GM20000 (cell line): ENCODE results near the gene DDX18.
A peak's percentile ranks its signal among the peaks of the same experiment; 100 is the strongest.

Experiments
- DNase-seq: peaks from one replicate; pipeline ENCODE4 v3.0.0; 2012; ENCODE audit warnings: low spot score
- CTCF ChIP-seq: IDR thresholded peaks from 2 replicates; pipeline ENCODE4 v1.5.1; 2012; ENCODE audit warnings: mild to moderate bottlenecking, control low read depth; ENCODE audit errors: extremely low read depth, missing control alignments

DDX18 gene

DNA sequence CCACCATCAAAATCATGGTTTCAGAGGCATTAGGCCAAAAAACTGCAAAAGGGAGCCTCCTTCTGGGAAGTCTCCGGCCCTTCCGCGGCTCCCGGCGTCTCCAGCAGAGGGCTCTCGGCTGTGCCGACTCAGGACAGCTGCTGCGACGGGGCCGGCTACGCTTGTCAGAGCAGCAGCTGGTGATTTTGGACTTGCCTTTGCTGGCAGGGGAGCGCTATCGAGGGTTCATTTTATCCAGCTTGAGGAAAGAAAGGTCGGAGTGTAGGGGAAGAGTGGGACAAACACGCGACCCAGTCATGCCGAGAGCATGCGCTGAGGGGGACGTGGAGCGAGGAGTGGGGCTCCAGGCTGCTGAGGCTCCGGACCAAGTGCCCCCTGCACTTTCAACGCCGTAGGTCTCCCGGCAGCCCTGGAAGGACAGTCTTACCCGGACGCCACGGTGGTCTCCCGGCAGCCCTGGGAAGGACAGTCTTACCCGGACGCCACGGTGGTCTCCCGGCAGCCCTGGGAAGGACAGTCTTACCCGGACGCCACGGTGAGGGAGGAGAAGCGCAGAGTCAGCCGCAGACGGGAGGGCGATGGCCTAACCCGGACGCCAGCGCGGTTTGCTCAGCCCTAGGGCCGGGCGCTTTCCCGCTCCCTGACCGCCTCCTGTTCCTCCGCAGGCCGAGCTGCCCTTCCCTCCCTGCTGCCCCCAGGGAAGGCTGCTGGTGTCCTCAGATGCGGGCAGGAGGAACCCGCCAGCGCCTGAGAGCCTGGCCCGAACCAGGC is 21.7 kb downstream of the DDX18 start:
- peak; percentile 65 for TF ChIP-seq CTCF
- DNase-seq, result peak; percentile 77

GRCh38 chr2:117845304-117845703 is 30.8 kb downstream of the DDX18 start:
- no peak for DNase-seq
- TF ChIP-seq CTCF, result no peak

DNA sequence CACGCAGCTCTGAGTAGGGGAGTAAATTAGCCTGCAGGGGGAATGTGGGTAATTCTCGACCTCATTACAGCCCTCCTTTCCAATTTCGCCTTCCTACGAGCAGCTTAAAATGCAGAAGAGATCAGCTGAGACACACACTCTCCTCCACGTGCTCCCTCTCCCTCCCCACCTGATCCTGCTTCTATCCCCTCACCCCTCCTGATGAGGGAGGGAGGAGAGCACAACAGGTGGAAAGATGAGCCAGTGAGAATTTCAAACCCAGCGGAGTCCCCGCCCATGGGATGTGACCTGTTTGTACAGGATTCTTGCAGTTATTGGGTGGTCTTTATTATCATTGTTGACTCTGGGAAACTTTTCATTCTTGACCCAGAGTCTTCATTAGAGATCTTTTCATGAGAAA is 35.5 kb downstream of the DDX18 start:
- no peak for DNase-seq

GRCh38 chr2:117850461-117850860 is 36.0 kb downstream of the DDX18 start:
- TF ChIP-seq CTCF, result no peak
- DNase-seq, result no peak

More for the DNA sequence above, 35.5 kb downstream of the DDX18 start:
- TF ChIP-seq CTCF, result no peak

DNA sequence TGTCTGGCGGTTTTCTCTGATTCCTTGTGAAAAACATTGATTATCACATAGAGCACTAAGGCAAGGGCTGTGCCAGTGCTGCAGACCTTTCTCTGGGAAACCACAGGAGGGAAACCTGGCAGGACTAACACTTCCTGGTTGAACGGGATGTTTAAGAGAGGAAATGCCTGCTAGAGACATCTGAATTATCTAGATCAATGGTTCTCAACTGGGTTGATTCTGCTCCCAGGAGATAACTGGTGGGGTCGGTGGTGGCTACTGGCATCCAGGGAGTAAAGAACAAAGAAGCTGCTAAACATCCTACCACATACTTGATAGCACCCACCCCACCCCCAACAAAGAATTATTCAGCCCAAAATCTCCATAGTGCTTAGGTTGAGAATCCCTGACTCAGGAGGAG is 37.5 kb downstream of the DDX18 start:
- DNase-seq, result no peak
- no peak for TF ChIP-seq CTCF

GRCh38 chr2:117853316-117853715 is 38.8 kb downstream of the DDX18 start:
- DNase-seq, result no peak
- TF ChIP-seq CTCF, result no peak

DNA sequence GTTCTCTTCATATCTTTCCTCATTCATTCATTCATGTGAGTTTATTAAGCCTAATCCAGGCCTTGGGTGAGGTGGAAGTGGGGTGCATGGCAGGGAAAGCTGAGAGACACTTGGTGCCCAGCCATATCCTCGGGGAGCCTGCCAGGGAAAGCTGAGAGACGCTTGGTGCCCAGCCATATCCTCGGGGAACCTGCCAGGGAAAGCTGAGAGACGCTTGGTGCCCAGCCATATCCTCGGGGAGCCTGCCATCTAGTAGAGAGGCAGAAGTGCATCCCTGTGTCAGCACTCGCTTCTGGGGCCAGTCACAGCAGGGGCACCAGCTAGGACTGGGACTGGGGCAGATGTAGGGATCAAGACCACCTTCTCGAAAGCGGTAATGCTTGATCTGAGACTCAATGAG is 39.4 kb downstream of the DDX18 start:
- no peak for DNase-seq
- no peak for TF ChIP-seq CTCF
